Loucy (cell line): ENCODE measurements around the gene TACC3.

Experiments
- H2AFZ ChIP-seq: fragments of 200-600 bp; sonication (generic); 2 replicates; pipeline ENCODE4 v1.6.0; 2016; ENCODE audit warnings: antibody characterized with exemption, mild to moderate bottlenecking, low read length, moderate library complexity
- H3F3A ChIP-seq: fragments of 200-600 bp; 2 replicates; pipeline ENCODE4 v1.6.0; 2016; ENCODE audit warnings: antibody characterized with exemption, low read depth, mild to moderate bottlenecking
- H3K27me3 ChIP-seq: fragments of 200-600 bp; sonication (generic); 2 replicates; pipeline ENCODE4 v1.6.1; 2014; ENCODE audit warnings: low read length, mild to moderate bottlenecking; ENCODE audit not compliant: insufficient read depth, poor library complexity, severe bottlenecking
- H3K36me3 ChIP-seq: fragments of 200-600 bp; sonication (generic); 2 replicates; pipeline ENCODE4 v1.6.1; 2016; ENCODE audit warnings: low read length; ENCODE audit not compliant: insufficient read depth
- H3K4me1 ChIP-seq: fragments of 200-600 bp; sonication (generic); 2 replicates; pipeline ENCODE4 v1.5.1; 2014; ENCODE audit warnings: low read length, mild to moderate bottlenecking; ENCODE audit not compliant: insufficient read depth, poor library complexity, severe bottlenecking
- H3K4me2 ChIP-seq: fragments of 200-600 bp; sonication (generic); 2 replicates; pipeline ENCODE4 v1.6.0; 2014; ENCODE audit warnings: antibody characterized with exemption, low read length, low read depth, mild to moderate bottlenecking; ENCODE audit not compliant: poor library complexity, severe bottlenecking
- H3K4me3 ChIP-seq: fragments of 200-600 bp; sonication (generic); 2 replicates; pipeline ENCODE4 v1.5.1; 2014; ENCODE audit warnings: low read length, mild to moderate bottlenecking, mixed read lengths; ENCODE audit not compliant: poor library complexity, severe bottlenecking
- H3K79me2 ChIP-seq: fragments of 200-600 bp; sonication (generic); 2 replicates; pipeline ENCODE4 v1.6.1; 2014; ENCODE audit warnings: low read length; ENCODE audit not compliant: insufficient read depth
- H3K9ac ChIP-seq: fragments of 200-600 bp; sonication (generic); 2 replicates; pipeline ENCODE4 v1.6.0; 2014; ENCODE audit warnings: mild to moderate bottlenecking, low read depth, low read length, moderate library complexity; ENCODE audit not compliant: poor library complexity, severe bottlenecking
- H3K9me2 ChIP-seq: fragments of 200-600 bp; sonication (generic); replicated peaks from 2 replicates; pipeline ENCODE4 v1.6.1; 2016; ENCODE audit warnings: low read depth, low read length, mixed read lengths
- H3K9me3 ChIP-seq: fragments of 200-600 bp; sonication (generic); 2 replicates; pipeline ENCODE4 v1.6.1; 2014; ENCODE audit warnings: mild to moderate bottlenecking, antibody characterized with exemption, low read length, low read depth; ENCODE audit not compliant: insufficient read depth
- H4K20me1 ChIP-seq: fragments of 200-600 bp; sonication (generic); 2 replicates; pipeline ENCODE4 v1.6.0; 2014; ENCODE audit warnings: antibody characterized with exemption, low read length, mild to moderate bottlenecking; ENCODE audit not compliant: insufficient read depth, poor library complexity, severe bottlenecking
- EZH2phosphoT487 ChIP-seq: fragments of 200-600 bp; IDR thresholded peaks from 2 replicates; pipeline ENCODE4 v1.6.1; 2018; ENCODE audit warnings: antibody characterized with exemption, mild to moderate bottlenecking, moderate library complexity, borderline replicate concordance
- TF ChIP-seq, protein P1 (sequence below): fragments of 200-600 bp; sonication (generic); conservative IDR thresholded peaks from 2 replicates; pipeline ENCODE4 v1.5.1; 2014; ENCODE audit warnings: mild to moderate bottlenecking, antibody characterized with exemption, low read length

The TACC3 gene

DNA sequence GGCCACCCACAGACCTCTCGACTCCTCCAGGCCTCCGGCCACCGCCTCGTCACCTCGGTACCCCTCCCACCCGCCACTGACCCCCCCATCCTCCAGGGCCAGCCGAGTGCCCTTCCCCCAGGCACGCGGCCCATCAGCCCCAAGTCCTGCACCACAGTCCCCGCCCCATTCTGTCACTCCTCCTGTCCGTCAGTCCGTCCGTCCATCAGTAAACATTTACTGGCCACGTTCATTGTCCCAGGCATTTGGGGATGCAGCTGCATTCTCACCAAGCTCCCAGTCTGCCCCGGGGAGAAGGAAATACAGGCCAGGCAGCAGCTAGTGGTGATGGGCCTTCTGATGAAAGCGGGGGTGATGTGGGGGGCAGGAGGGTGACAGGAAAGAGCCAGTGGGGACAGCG lies 36.5 kb downstream of the TACC3 start:
- H3K4me3 ChIP-seq, result no peak overlapping the region
- TF ChIP-seq, protein P1, sequence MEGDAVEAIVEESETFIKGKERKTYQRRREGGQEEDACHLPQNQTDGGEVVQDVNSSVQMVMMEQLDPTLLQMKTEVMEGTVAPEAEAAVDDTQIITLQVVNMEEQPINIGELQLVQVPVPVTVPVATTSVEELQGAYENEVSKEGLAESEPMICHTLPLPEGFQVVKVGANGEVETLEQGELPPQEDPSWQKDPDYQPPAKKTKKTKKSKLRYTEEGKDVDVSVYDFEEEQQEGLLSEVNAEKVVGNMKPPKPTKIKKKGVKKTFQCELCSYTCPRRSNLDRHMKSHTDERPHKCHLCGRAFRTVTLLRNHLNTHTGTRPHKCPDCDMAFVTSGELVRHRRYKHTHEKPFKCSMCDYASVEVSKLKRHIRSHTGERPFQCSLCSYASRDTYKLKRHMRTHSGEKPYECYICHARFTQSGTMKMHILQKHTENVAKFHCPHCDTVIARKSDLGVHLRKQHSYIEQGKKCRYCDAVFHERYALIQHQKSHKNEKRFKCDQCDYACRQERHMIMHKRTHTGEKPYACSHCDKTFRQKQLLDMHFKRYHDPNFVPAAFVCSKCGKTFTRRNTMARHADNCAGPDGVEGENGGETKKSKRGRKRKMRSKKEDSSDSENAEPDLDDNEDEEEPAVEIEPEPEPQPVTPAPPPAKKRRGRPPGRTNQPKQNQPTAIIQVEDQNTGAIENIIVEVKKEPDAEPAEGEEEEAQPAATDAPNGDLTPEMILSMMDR, result no peak
- TF ChIP-seq EZH2phosphoT487, result no peak
- H3K9me2 ChIP-seq, result no peaks in the 10 kb centered on the region
- H3K27me3 ChIP-seq, result no peaks in the 10 kb centered on the region
- H4K20me1 ChIP-seq, result no peaks in the 10 kb centered on the region
- H3K79me2 ChIP-seq, result no peaks in the 10 kb centered on the region
- no peaks in the 10 kb centered on the region for H3K4me1 ChIP-seq
- no peak overlapping the region for H3K4me2 ChIP-seq
- H3K36me3 ChIP-seq, result no peaks in the 10 kb centered on the region
- H3K9me3 ChIP-seq, result no peaks in the 10 kb centered on the region
- no peak overlapping the region for H3K9ac ChIP-seq
- no peak overlapping the region for H2AFZ ChIP-seq
- no peaks in the 10 kb centered on the region for H3F3A ChIP-seq

DNA sequence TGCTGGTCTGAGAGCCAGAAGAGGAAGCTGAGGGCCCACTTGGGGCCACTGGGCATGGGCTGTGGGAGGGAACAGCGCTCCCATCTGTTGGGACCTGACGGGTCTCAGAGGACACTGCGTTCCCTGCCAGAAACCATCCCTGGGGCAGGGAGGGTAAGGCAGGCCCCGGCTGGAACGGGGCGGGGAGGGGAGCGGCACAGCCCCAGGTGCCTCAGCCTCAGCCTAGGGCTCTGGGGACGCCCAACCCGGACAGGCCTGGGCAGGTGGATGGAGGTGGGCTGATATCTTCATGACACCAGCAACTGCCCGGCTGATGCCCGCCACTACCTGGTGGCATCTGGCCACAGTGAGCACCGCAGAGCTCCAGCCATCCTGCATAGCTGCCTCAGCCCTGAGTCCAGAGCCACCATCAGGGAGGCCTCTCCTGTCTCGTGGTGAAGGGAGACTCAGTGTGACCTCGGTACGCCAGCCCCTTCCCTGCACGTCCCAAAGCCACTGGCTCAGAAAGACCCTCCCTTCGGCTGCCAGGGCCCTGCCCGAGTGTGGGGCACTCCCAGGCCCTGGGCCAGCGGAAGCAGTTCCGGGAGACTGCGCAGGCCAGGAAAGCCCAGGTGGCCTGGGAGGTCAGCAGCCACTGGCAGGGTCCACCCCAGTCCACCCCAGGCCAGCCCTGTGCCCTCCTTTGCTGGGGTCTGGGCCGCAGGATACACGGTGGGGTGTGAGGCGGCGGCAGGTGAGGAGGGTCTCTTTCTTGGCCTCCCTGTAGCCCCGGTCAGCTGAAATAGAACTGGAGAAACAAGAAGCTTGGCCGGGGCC lies 37.2 kb downstream of the TACC3 start:
- TF ChIP-seq, protein P1, result no peak
- TF ChIP-seq EZH2phosphoT487, result no peak
- no peak overlapping the region for H3K9ac ChIP-seq

DNA sequence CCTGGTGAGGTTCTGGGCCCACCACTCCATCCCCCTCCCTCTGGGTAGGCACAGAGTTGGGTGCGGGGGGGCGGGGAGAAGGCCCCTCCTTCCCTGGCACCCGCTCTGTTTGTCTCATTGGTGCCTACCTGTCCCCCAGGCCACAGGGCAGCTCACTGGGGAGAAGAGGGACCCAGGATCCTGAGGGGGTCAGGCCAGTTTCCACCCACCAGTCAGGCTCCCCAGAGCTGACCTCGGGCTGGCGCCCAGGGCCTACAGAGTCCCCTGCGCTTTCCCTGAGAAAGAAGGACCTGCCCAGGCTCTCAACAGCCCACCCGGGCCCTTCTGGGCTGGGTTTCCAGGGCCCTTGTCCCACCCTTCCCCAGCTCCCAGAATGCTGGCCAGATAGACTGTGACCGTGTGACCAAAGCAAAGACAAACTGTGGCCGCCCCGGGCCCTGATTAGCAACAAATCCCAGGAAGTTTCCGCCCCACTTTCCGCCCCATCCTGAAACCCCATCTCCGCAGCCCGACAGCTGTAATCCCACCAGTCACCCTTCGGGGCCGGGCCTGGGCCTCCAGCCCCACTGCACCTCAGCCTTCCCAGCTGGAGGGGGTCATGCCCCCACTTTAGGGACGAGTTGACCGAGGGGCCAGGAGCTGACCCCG lies 38.0 kb downstream of the TACC3 start:
- no peak for TF ChIP-seq EZH2phosphoT487
- TF ChIP-seq, protein P1, result no peak
- Histone ChIP-seq H3K36me3 (no peaks in the 10 kb centered on the region), H3K4me3 (no peak overlapping the region), H3K9me3 (no peaks in the 10 kb centered on the region), H3K27me3 (no peaks in the 10 kb centered on the region), H3K4me1 (no peaks in the 10 kb centered on the region), H4K20me1 (no peaks in the 10 kb centered on the region), H3F3A (no peaks in the 10 kb centered on the region), H3K9me2 (no peaks in the 10 kb centered on the region), H3K79me2 (no peaks in the 10 kb centered on the region), H2AFZ (no peak overlapping the region), H3K4me2 (no peak overlapping the region), H3K9ac (no peak overlapping the region)

More for the DNA sequence above, 37.2 kb downstream of the TACC3 start:
- Histone ChIP-seq H4K20me1 (no peaks in the 10 kb centered on the region), H3F3A (no peaks in the 10 kb centered on the region), H3K4me1 (no peaks in the 10 kb centered on the region), H3K9me2 (no peaks in the 10 kb centered on the region), H3K79me2 (no peaks in the 10 kb centered on the region), H3K4me2 (no peak overlapping the region), H3K4me3 (no peak overlapping the region), H3K27me3 (no peaks in the 10 kb centered on the region), H3K9me3 (no peaks in the 10 kb centered on the region), H2AFZ (no peak overlapping the region), H3K36me3 (no peaks in the 10 kb centered on the region)
